ENCODE data around the gene RPS6KA4.
"Not testable (repeated sequence)": the region's sequence is repeated elsewhere in the genome, so short reads cannot be mapped to it uniquely, and the experiment has no call there.

RPS6KA4 gene

DNA sequence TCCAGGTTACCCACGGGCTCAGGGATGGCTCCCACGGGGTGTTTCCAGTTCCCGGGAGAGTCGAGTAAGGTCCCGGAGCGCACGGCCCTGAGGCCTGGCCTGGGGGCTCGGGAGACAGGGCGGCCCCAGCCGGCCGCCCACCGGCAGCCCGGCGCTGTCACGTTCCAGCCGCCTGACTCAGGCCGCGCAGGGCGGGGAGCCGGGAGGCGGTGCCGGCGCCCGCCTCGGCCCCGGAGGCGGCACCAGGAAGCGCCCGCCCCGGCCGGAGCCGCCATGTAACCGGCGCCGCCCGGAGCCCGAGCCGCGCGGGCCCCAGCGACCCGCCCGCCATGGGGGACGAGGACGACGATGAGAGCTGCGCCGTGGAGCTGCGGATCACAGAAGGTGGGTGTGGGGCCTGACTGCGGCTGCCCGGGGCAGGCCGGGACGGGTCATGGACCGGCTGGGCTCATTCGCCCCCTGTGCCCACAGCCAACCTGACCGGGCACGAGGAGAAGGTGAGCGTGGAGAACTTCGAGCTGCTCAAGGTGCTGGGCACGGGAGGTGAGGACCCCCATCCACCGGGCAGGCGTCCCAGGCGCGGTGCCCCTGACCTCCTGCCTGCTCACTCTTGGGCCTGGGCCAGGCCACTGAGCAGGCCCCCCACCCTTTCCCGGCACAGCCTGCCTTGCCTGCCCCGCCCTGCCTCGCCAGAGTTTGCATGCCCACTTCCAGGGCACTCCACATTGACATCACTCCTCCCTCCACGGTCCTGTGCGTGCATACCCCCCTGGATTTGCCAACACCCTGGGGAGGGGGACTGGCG lies at the start of gene RPS6KA4:
TSS of gene RPS6KA4 (plus strand) at position 256 of the 805 bp plus-strand sequence. CDS start at position 330, 74 bp downstream.
- DNase-seq (ENCODE audit: low read depth, low spot score): peak; percentile 79

- DNase-seq (ENCODE audit: low read depth, low spot score): no peak
Measured at GRCh38 chr11:64312947-64313346, 46.0 kb upstream of the RPS6KA4 start.

DNA sequence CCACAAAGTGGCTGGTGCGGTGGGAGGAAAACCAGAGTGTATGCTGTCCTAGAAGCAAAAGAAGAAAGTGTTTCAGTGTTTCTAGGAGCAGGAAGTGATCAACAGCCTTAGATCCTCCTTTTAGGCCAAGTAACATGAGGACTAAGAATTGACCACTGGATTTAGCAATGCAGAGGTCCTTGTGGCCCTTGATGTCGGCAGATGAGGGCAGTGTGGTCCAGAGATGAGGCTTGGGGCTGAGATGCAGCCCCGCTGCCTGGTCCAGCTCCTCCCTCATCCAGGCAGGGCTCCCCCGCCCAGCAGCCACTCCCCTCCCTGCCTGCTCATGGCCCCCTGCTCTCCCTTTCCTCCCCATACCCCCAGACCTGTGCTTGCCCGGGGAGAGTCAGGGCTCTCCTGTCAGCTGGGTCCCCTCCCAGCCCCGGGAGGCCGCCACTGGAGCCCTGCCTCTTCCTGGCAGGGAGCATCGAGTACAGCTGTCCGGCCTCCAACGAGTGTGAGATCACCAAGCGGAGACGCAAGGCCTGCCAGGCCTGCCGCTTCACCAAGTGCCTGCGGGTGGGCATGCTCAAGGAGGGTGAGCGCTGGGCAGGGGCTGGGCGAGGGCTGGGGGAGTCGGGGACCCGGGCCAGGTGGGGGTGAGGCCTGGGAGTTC lies 45.3 kb upstream of the RPS6KA4 start:
- DNase-seq (ENCODE audit: low read depth, low spot score): no peak

GRCh38 chr11:64314146-64314804 lies 44.7 kb upstream of the RPS6KA4 start:
- peak; percentile 42 for DNase-seq (ENCODE audit: low read depth, low spot score)

GRCh38 chr11:64314805-64315561 lies 44.0 kb upstream of the RPS6KA4 start:
- DNase-seq (ENCODE audit: low read depth, low spot score): no peak

DNA sequence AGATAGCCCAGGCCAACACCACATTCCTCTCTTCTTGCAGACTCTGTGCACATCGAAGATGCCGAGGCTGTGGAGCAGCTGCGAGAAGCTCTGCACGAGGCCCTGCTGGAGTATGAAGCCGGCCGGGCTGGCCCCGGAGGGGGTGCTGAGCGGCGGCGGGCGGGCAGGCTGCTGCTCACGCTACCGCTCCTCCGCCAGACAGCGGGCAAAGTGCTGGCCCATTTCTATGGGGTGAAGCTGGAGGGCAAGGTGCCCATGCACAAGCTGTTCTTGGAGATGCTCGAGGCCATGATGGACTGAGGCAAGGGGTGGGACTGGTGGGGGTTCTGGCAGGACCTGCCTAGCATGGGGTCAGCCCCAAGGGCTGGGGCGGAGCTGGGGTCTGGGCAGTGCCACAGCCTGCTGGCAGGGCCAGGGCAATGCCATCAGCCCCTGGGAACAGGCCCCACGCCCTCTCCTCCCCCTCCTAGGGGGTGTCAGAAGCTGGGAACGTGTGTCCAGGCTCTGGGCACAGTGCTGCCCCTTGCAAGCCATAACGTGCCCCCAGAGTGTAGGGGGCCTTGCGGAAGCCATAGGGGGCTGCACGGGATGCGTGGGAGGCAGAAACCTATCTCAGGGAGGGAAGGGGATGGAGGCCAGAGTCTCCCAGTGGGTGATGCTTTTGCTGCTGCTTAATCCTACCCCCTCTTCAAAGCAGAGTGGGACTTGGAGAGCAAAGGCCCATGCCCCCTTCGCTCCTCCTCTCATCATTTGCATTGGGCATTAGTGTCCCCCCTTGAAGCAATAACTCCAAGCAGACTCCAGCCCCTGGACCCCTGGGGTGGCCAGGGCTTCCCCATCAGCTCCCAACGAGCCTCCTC lies 43.1 kb upstream of the RPS6KA4 start:
- DNase-seq (ENCODE audit: low read depth, low spot score): not testable (repeated sequence)

GRCh38 chr11:64316672-64317324 lies 42.2 kb upstream of the RPS6KA4 start:
- peak; percentile 72 for DNase-seq (ENCODE audit: low read depth, low spot score)

- peak; percentile 99 for DNase-seq (ENCODE audit: low read depth, low spot score)
Measured at GRCh38 chr11:64317325-64317960, 41.5 kb upstream of the RPS6KA4 start, which contains the start of gene TRMT112. Gene TRMT112, minus strand, starts transcription at chr11:64317559. Its CDS starts 33 bp downstream, at chr11:64317526.

- DNase-seq (ENCODE audit: low read depth, low spot score): peak; percentile 97
Measured at GRCh38 chr11:64317961-64318765, 40.8 kb upstream of the RPS6KA4 start, which contains the start of gene PRDX5. Gene PRDX5, plus strand, starts transcription at chr11:64318121. Its CDS starts 95 bp downstream, at chr11:64318216.

DNA sequence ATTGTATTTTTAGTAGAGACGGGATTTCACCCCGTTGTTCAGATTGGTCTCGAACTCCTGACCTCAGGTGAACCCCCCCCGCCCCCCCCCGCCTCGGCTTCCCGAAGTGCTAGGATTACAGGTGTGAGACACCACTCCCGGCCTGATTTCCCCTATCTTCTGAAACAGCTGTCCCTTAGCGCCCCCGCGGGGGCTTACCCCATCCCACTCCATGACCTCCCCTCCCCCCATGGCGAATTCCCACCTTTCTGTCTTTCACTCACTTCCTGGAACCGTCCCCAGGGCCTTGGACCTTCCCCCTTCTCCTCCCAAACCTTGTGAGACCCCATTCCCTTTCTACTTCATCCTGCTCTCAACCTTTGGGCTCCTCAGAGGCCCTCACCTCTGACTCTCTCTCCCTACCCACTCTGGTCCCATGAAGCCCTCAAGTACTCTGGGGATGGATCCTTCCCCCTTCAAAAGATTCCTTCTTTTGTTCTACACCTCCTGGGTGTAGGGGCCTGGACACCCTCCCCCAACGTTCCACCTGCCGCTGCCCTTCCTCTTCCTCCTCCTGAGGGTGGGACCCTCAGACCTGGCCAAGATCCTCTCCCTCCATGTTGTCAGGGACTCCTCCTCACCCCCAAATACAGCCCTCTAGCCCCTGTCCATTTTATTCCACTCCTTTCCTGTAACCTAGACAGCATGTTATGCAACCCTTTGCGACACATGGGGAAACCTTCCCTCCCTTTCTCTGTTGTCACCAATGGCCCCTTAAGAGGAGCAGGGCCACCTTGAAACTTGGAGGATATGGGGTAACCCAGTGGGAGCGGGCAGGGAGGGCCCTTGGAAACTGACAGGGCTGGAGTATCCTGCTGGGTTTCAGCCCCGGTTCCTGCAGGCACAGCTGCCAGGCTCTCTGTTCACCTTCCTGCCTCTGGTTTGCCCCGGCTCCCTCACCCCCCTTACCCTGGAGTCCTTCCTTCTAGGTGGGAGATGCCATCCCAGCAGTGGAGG lies 39.9 kb upstream of the RPS6KA4 start:
- no peak for DNase-seq (ENCODE audit: low read depth, low spot score)

- DNase-seq (ENCODE audit: low read depth, low spot score): no peak
Measured at GRCh38 chr11:64320556-64320955, 38.4 kb upstream of the RPS6KA4 start.

DNA sequence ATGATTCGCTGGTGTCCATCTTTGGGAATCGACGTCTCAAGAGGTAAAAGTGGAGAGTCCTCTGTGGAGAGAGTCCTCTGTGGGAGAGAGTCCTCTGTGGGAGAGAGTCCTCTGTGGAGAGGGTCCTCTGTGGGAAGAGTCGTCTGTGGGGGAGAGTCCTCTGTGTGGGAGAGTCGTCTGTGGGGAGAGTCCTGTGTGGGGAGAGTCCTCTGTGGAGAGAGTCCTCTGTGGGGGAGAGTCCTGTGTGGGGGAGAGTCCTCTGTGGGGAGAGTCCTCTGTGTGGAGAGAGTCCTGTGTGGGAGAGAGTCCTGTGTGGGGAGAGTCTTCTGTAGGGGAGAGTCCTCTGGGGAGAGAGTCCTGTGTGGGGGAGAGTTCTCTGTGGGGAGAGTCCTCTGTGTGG lies 37.9 kb upstream of the RPS6KA4 start:
- DNase-seq (ENCODE audit: low read depth, low spot score): no peak

- DNase-seq (ENCODE audit: low read depth, low spot score): no peak
Measured at GRCh38 chr11:64321533-64321932, 37.4 kb upstream of the RPS6KA4 start.

GRCh38 chr11:64322925-64323260 lies 36.1 kb upstream of the RPS6KA4 start:
- no peak for DNase-seq (ENCODE audit: low read depth, low spot score)

GRCh38 chr11:64323373-64323772 lies 35.6 kb upstream of the RPS6KA4 start:
- DNase-seq (ENCODE audit: low read depth, low spot score): no peak

GRCh38 chr11:64323984-64324383 lies 35.0 kb upstream of the RPS6KA4 start:
- not testable (repeated sequence) for DNase-seq (ENCODE audit: low read depth, low spot score)

DNA sequence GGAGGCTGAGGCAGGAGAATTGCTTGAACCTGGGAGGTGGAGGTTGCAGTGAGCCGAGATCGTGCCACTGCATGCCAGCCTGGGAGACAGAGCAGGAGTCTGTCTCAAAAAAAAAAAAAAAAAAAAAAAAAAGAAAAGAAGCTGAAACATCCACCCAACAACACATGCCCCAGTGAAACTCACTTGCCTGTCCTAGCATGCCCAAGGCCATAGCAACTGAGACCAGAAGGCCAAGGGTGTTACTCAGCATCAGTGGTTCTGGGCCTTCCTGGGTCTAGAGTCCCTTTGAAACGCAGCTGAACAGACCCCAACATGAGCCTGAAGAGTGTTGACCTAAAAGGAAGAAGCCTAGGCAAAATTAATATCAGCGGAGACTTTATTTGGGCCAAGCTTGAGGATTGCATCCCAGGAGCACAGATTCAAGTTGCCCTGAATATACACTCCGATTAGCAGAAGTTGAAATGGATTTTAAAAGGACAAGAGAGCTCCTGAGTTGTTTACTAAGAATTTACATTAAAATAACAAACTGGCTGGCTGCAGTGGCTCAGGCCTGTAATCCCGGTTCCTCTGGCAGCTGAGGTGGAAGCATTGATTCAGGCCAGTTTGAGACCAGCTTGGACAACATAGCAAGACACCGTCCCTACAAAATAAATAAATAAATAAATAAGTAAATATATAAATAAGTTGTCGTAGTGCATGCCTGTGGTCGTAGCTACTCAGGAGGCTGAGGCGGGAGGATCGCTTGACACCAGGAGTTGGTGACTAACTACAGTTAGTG lies 34.1 kb upstream of the RPS6KA4 start:
- DNase-seq (ENCODE audit: low read depth, low spot score): no peak
